HepG2 (cell line): ENCODE results near the gene CABLES2. TPM values are rescaled to one million over a fixed set of nuclear protein-coding genes. Genes with fewer than 3 reads are reported as not detected.

Source experiments
- CBX5 ChIP-seq: sonication (generic); formaldehyde crosslinking; IDR thresholded peaks from 2 replicates; pipeline ENCODE4 v1.4.0; 2020; ENCODE audit warnings: missing genetic modification reagents, borderline replicate concordance
- EHMT2 ChIP-seq: fragments of 200-600 bp; sonication (generic); IDR thresholded peaks from 2 replicates; pipeline ENCODE4 v1.7.0; 2017; ENCODE audit warnings: antibody characterized with exemption, low read depth, low read length, borderline replicate concordance
- HNRNPK ChIP-seq: fragments of 200-400 bp; formaldehyde crosslinking; IDR thresholded peaks from 2 replicates; pipeline ENCODE4 v1.6.1; 2018; ENCODE audit warnings: low read length, low read depth, moderate library complexity, mild to moderate bottlenecking; ENCODE audit not compliant: poor library complexity, severe bottlenecking
- KAT8 ChIP-seq: IDR thresholded peaks from 2 replicates; pipeline ENCODE4 v1.6.1; 2016; ENCODE audit warnings: missing genetic modification reagents, missing compliant biosample characterization
- MLLT10 ChIP-seq: sonication (generic); formaldehyde crosslinking; IDR thresholded peaks from 2 replicates; pipeline ENCODE4 v1.4.0; 2020; ENCODE audit warnings: missing genetic modification reagents
- NR3C1 ChIP-seq: sonication (generic); formaldehyde crosslinking; IDR thresholded peaks from 2 replicates; pipeline ENCODE4 v1.4.0; 2020; ENCODE audit warnings: missing genetic modification reagents
- PHF20 ChIP-seq: sonication (generic); formaldehyde crosslinking; IDR thresholded peaks from 2 replicates; pipeline ENCODE4 v1.5.0; 2020; ENCODE audit warnings: mild to moderate bottlenecking, missing genetic modification reagents
- RBM39 ChIP-seq: fragments of 200-400 bp; formaldehyde crosslinking; IDR thresholded peaks from one replicate; pipeline ENCODE4 v1.6.1; 2018; ENCODE audit warnings: antibody characterized with exemption, mild to moderate bottlenecking, low read depth, low read length; ENCODE audit not compliant: poor library complexity, severe bottlenecking
- THAP11 ChIP-seq: IDR thresholded peaks from 2 replicates; pipeline ENCODE4 v1.6.1; 2016; ENCODE audit warnings: missing biosample characterization, missing genetic modification reagents
- TRIM24 ChIP-seq: sonication (generic); formaldehyde crosslinking; IDR thresholded peaks from 2 replicates; pipeline ENCODE4 v1.8.0; 2022; ENCODE audit warnings: mild to moderate bottlenecking, missing genetic modification reagents
- ZNF263 ChIP-seq: sonication (generic); formaldehyde crosslinking; IDR thresholded peaks from 2 replicates; pipeline ENCODE4 v1.4.0; 2020; ENCODE audit warnings: missing genetic modification reagents
- ZNF768 ChIP-seq: sonication (generic); formaldehyde crosslinking; IDR thresholded peaks from 2 replicates; pipeline ENCODE4 v1.4.0; 2020; ENCODE audit warnings: missing genetic modification reagents
- polyA plus RNA-seq, 8 experiments: library from polyadenylated mRNA; depleted of rRNA in 3 of 8; stranded (reverse) in 7 of 8; unstranded in 1 of 8; fragments of >200 nt; fragmentation: Illumina TruSeq in 4 of 8; extraction: Trizol in 4 of 8; gene quantifications; 2 replicates each; pipeline versions ENCODE4 v1.2.1 to v1.2.3, GENCODE V29; 2011 to 2016; ENCODE audit warnings: low read depth in 4 of 8, missing spikeins in 1 of 8, mixed read lengths in 1 of 8; ENCODE audit not compliant: insufficient read depth in 1 of 8
- total RNA-seq, 5 experiments: library from RNA; depleted of rRNA; stranded (reverse); fragments of >200 nt; fragmentation: Illumina TruSeq; extraction: Trizol; gene quantifications; 2 replicates each; pipeline ENCODE4 v1.2.3, GENCODE V29; 2016; ENCODE audit warnings: low read depth in 1 of 5
- TF ChIP-seq, protein P1 (sequence below): sonication (generic); formaldehyde crosslinking; IDR thresholded peaks from 2 replicates; pipeline ENCODE4 v1.5.1; 2020; ENCODE audit warnings: missing genetic modification reagents, mild to moderate bottlenecking, borderline replicate concordance
- TF ChIP-seq, protein P2 (sequence below): sonication (generic); formaldehyde crosslinking; IDR thresholded peaks from 2 replicates; pipeline ENCODE4 v1.8.0; 2022; ENCODE audit warnings: mild to moderate bottlenecking, missing genetic modification reagents, moderate library complexity
- TF ChIP-seq, protein P3 (sequence below): sonication (generic); formaldehyde crosslinking; IDR thresholded peaks from 2 replicates; pipeline ENCODE4 v1.5.0; 2020; ENCODE audit warnings: mild to moderate bottlenecking, missing genetic modification reagents, borderline replicate concordance
- TF ChIP-seq, protein P4 (sequence below): sonication (generic); formaldehyde crosslinking; IDR thresholded peaks from 2 replicates; pipeline ENCODE4 v1.9.0; 2022; ENCODE audit warnings: low read depth, missing genetic modification reagents

Gene CABLES2
- total and polyA plus RNA-seq, 2 of the 13 experiments (the other 11 are each of a cell fraction or from before 2014, with no cell fraction given), result 5.2 to 9.7 TPM

DNA sequence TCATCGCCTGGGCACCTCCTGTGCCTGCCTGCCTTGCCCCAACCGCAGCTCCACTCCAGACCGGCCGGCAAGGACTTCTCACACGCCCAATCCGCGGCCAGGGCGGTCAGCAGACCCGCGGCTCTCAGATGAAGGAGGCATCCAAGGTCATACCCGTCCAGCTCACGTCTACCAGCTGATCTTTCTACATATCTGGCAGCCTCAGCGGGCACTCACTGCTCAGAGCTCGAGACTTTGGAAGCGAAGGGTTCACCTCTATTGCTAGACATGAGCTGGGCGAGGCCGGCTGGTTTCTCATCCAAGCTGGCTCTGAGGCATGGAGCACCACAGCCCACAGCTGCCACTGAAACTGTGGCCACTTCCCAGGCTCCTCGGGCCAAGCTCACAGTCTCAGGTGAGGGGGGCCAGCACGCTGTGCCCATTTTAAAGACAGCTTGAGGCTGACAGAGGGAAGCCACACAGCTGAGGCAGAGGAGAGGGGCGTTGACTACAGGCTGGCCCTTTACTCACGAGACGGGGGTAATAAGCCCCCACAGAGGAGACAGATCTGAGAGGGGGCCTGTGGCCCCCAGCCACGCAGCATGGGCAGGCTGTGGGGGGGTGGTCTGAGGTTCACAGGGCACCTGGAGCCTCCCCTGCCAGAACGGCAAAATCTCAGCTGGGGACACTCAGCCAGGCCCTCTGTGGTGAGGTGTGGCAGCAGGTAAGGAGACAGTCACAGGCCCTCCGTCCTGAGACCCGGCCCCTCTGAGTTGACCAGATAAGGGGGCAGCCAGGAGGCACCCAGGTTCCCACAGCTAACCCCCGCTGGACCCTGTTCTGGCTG, 42.0 kb downstream of the CABLES2 start (continued):
- TF ChIP-seq PHF20 (no peak), MLLT10 (CRISPR knock-in tag) (no peak), ZNF263 (CRISPR knock-in tag) (peak; percentile 46; the same call in 1 of the 2 replicates), EHMT2 (no peak), NR3C1 (CRISPR knock-in tag) (peak; percentile 65; the same call in 1 of the 2 replicates), TRIM24 (CRISPR knock-in tag) (no peak), ZNF768 (0 out of 2 replicates have a peak, but pooled peaks have one; percentile 5), THAP11 (no peak), RBM39 (peak; percentile 13), HNRNPK (no peak), KAT8 (CRISPR knock-in tag) (no peak), CBX5 (no peak)
- TF ChIP-seq, protein P1, sequence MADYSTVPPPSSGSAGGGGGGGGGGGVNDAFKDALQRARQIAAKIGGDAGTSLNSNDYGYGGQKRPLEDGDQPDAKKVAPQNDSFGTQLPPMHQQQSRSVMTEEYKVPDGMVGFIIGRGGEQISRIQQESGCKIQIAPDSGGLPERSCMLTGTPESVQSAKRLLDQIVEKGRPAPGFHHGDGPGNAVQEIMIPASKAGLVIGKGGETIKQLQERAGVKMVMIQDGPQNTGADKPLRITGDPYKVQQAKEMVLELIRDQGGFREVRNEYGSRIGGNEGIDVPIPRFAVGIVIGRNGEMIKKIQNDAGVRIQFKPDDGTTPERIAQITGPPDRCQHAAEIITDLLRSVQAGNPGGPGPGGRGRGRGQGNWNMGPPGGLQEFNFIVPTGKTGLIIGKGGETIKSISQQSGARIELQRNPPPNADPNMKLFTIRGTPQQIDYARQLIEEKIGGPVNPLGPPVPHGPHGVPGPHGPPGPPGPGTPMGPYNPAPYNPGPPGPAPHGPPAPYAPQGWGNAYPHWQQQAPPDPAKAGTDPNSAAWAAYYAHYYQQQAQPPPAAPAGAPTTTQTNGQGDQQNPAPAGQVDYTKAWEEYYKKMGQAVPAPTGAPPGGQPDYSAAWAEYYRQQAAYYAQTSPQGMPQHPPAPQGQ, result no peak
- TF ChIP-seq, protein P2, sequence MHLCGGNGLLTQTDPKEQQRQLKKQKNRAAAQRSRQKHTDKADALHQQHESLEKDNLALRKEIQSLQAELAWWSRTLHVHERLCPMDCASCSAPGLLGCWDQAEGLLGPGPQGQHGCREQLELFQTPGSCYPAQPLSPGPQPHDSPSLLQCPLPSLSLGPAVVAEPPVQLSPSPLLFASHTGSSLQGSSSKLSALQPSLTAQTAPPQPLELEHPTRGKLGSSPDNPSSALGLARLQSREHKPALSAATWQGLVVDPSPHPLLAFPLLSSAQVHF (CRISPR knock-in tag), result peak; percentile 52; the same call in 1 of the 2 replicates
- TF ChIP-seq, protein P3, sequence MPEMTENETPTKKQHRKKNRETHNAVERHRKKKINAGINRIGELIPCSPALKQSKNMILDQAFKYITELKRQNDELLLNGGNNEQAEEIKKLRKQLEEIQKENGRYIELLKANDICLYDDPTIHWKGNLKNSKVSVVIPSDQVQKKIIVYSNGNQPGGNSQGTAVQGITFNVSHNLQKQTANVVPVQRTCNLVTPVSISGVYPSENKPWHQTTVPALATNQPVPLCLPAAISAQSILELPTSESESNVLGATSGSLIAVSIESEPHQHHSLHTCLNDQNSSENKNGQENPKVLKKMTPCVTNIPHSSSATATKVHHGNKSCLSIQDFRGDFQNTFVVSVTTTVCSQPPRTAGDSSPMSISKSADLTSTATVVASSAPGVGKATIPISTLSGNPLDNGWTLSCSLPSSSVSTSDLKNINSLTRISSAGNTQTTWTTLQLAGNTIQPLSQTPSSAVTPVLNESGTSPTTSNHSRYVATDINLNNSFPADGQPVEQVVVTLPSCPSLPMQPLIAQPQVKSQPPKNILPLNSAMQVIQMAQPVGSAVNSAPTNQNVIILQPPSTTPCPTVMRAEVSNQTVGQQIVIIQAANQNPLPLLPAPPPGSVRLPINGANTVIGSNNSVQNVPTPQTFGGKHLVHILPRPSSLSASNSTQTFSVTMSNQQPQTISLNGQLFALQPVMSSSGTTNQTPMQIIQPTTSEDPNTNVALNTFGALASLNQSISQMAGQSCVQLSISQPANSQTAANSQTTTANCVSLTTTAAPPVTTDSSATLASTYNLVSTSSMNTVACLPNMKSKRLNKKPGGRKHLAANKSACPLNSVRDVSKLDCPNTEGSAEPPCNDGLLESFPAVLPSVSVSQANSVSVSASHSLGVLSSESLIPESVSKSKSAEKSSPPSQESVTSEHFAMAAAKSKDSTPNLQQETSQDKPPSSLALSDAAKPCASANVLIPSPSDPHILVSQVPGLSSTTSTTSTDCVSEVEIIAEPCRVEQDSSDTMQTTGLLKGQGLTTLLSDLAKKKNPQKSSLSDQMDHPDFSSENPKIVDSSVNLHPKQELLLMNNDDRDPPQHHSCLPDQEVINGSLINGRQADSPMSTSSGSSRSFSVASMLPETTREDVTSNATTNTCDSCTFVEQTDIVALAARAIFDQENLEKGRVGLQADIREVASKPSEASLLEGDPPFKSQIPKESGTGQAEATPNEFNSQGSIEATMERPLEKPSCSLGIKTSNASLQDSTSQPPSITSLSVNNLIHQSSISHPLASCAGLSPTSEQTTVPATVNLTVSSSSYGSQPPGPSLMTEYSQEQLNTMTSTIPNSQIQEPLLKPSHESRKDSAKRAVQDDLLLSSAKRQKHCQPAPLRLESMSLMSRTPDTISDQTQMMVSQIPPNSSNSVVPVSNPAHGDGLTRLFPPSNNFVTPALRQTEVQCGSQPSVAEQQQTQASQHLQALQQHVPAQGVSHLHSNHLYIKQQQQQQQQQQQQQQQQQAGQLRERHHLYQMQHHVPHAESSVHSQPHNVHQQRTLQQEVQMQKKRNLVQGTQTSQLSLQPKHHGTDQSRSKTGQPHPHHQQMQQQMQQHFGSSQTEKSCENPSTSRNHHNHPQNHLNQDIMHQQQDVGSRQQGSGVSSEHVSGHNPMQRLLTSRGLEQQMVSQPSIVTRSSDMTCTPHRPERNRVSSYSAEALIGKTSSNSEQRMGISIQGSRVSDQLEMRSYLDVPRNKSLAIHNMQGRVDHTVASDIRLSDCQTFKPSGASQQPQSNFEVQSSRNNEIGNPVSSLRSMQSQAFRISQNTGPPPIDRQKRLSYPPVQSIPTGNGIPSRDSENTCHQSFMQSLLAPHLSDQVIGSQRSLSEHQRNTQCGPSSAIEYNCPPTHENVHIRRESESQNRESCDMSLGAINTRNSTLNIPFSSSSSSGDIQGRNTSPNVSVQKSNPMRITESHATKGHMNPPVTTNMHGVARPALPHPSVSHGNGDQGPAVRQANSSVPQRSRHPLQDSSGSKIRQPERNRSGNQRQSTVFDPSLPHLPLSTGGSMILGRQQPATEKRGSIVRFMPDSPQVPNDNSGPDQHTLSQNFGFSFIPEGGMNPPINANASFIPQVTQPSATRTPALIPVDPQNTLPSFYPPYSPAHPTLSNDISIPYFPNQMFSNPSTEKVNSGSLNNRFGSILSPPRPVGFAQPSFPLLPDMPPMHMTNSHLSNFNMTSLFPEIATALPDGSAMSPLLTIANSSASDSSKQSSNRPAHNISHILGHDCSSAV (CRISPR knock-in tag), result no peak
- TF ChIP-seq, protein P4, sequence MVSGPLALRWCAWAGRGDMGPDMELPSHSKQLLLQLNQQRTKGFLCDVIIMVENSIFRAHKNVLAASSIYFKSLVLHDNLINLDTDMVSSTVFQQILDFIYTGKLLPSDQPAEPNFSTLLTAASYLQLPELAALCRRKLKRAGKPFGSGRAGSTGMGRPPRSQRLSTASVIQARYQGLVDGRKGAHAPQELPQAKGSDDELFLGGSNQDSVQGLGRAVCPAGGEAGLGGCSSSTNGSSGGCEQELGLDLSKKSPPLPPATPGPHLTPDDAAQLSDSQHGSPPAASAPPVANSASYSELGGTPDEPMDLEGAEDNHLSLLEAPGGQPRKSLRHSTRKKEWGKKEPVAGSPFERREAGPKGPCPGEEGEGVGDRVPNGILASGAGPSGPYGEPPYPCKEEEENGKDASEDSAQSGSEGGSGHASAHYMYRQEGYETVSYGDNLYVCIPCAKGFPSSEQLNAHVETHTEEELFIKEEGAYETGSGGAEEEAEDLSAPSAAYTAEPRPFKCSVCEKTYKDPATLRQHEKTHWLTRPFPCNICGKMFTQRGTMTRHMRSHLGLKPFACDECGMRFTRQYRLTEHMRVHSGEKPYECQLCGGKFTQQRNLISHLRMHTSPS (CRISPR knock-in tag), result 0 out of 2 replicates have a peak, but pooled peaks have one; percentile 8
